PC-3 (cell line): ENCODE results near the gene TANC1. TPM values are rescaled to one million over a fixed set of nuclear protein-coding genes. Genes with fewer than 3 reads are reported as not detected.

Source experiments
- ATAC-seq: fragments of 200-7000 bp; cut with Tn5 transposase; 2 replicates; pipeline ENCODE4 v1.9.1; 2020; ENCODE audit warnings: mild to moderate bottlenecking, moderate library complexity
- BruUV-seq: library from RNA; stranded (reverse); fragments of 400-500 nt; replicated peaks from 2 replicates; lab custom pipeline; 2021; lab: Mats Ljungman, UMichigan
- CTCF ChIA-PET: fragments of 300-600 bp; sonication (Branson Sonifier 250); formaldehyde crosslinking; loops from one replicate; lab custom pipeline; 2022; ENCODE audit warnings: antibody characterized with exemption; lab: Charles Lee
- POLR2A ChIA-PET: fragments of 300-600 bp; sonication (Branson Sonifier 250); formaldehyde crosslinking; loops from one replicate; lab custom pipeline; 2022; ENCODE audit warnings: antibody characterized with exemption; ENCODE audit not compliant: unreplicated experiment; lab: Charles Lee
- DNase-seq: peaks from one replicate; pipeline ENCODE4 v3.0.0-alpha.2; 2015
- H2AFZ ChIP-seq: fragments of 300-600 bp; sonication (generic); 2 replicates; pipeline ENCODE4 v1.6.0; 2016; ENCODE audit warnings: antibody characterized with exemption, low read length
- H3F3A ChIP-seq: fragments of 300-600 bp; sonication (generic); one replicate; pipeline ENCODE4 v1.6.0; 2017; ENCODE audit warnings: antibody characterized with exemption, low read length, control low read depth, mild to moderate bottlenecking; ENCODE audit not compliant: unreplicated experiment
- H3K27ac ChIP-seq: fragments of 300-600 bp; sonication (generic); 2 replicates; pipeline ENCODE4 v1.5.1; 2016; ENCODE audit warnings: mild to moderate bottlenecking, low read length
- H3K27me3 ChIP-seq: fragments of 300-600 bp; sonication (generic); 2 replicates; pipeline ENCODE4 v1.6.1; 2016; ENCODE audit warnings: low read length, mixed read lengths
- H3K36me3 ChIP-seq: fragments of 300-600 bp; sonication (generic); 2 replicates; pipeline ENCODE4 v1.6.1; 2016; ENCODE audit warnings: low read depth, mixed run types, low read length, mixed read lengths
- H3K4me1 ChIP-seq: fragments of 300-600 bp; sonication (generic); 2 replicates; pipeline ENCODE4 v1.5.1; 2016; ENCODE audit warnings: low read length; ENCODE audit not compliant: insufficient read depth
- H3K4me2 ChIP-seq: fragments of 300-600 bp; sonication (generic); 2 replicates; pipeline ENCODE4 v1.6.0; 2016; ENCODE audit warnings: low read length
- H3K4me3 ChIP-seq: fragments of 300-600 bp; sonication (generic); 2 replicates; pipeline ENCODE4 v1.5.1; 2016; ENCODE audit warnings: mild to moderate bottlenecking, low read length, mixed read lengths
- H3K79me2 ChIP-seq: fragments of 300-600 bp; sonication (generic); 2 replicates; pipeline ENCODE4 v1.6.1; 2017; ENCODE audit warnings: low read length, mixed read lengths
- H3K9ac ChIP-seq: fragments of 300-600 bp; sonication (generic); 2 replicates; pipeline ENCODE4 v1.6.0; 2016; ENCODE audit warnings: mild to moderate bottlenecking, low read length
- H3K9me2 ChIP-seq: fragments of 300-600 bp; sonication (generic); replicated peaks from 2 replicates; pipeline ENCODE4 v1.6.1; 2016; ENCODE audit warnings: mixed run types, low read length, mixed read lengths
- H3K9me3 ChIP-seq: fragments of 300-600 bp; sonication (generic); 2 replicates; pipeline ENCODE4 v1.6.1; 2016; ENCODE audit warnings: low read length, mixed read lengths
- H4K20me1 ChIP-seq: fragments of 300-600 bp; sonication (generic); 2 replicates; pipeline ENCODE4 v1.6.1; 2016; ENCODE audit warnings: low read length, mixed read lengths
- CTCF ChIP-seq: fragments of 300-600 bp; sonication (generic); conservative IDR thresholded peaks from 2 replicates; pipeline ENCODE4 v1.5.1; 2017; ENCODE audit warnings: antibody characterized with exemption, low read depth, mild to moderate bottlenecking, low read length
- EZH2 ChIP-seq: fragments of 300-600 bp; sonication (generic); IDR thresholded peaks from one replicate; pipeline ENCODE4 v1.6.1; 2017; ENCODE audit warnings: antibody characterized with exemption, mild to moderate bottlenecking, low read length; ENCODE audit not compliant: unreplicated experiment
- EZH2phosphoT487 ChIP-seq: fragments of 300-600 bp; sonication (generic); IDR thresholded peaks from 2 replicates; pipeline ENCODE4 v1.6.1; 2018; ENCODE audit warnings: mild to moderate bottlenecking, antibody characterized with exemption, low read length, borderline replicate concordance
- intact Hi-C: fragments of 100-400 bp; cut with micrococcal nuclease; formaldehyde crosslinking; loops from 2 replicates; pipeline ENCODE4 v1.9.0; 2023
- total RNA-seq: library from RNA; depleted of rRNA; stranded (reverse); fragments of >200 nt; gene quantifications from 2 replicates; pipeline ENCODE4 v1.2.3, GENCODE V29; 2014

Gene TANC1
- total RNA-seq, 1 experiment from 2014 or later = 17.6 TPM

- no peak overlapping the region for H2AFZ ChIP-seq
- TF ChIP-seq EZH2 (no peak), CTCF (no peak), EZH2phosphoT487 (no peak)
- H3F3A ChIP-seq = no peaks in the 10 kb centered on the region
Observed at GRCh38 chr2:159145745-159146354, 177.4 kb downstream of the TANC1 start.

GRCh38 chr2:159146996-159147666 is 178.7 kb downstream of the TANC1 start:
- no peak overlapping the region for H3K9ac ChIP-seq
- no peaks in the 10 kb centered on the region for H3K9me3 ChIP-seq
- H3K27me3 ChIP-seq = no peaks in the 10 kb centered on the region
- no TSS peak for BruUV-seq
- DNase-seq (peak; percentile 10), ATAC-seq (no peak; the same call in 1 of the 2 replicates)
- H3K4me2 ChIP-seq = no peak overlapping the region
- H3K79me2 ChIP-seq = no peaks in the 10 kb centered on the region
- no peak overlapping the region for H3K4me3 ChIP-seq
- no peak overlapping the region for H2AFZ ChIP-seq
- ChIA-PET CTCF (no interaction called here), POLR2A (no interaction called here)
- H3K36me3 ChIP-seq = peaks cover 3% of the 10 kb centered on the region
- no peak overlapping the region for H3K27ac ChIP-seq
- peaks cover 7% of the 10 kb centered on the region; the same call in 1 of the 2 replicates for H3K4me1 ChIP-seq
- no peaks in the 10 kb centered on the region for H3K9me2 ChIP-seq
- no peaks in the 10 kb centered on the region for H4K20me1 ChIP-seq
- TF ChIP-seq EZH2phosphoT487 = no peak
- TF ChIP-seq EZH2 = no peak
- no peak for TF ChIP-seq CTCF
- intact Hi-C loops = no loop called here
- no peaks in the 10 kb centered on the region for H3F3A ChIP-seq

More at GRCh38 chr2:159145745-159146354, 177.4 kb downstream of the TANC1 start:
- peaks cover 7% of the 10 kb centered on the region; the same call in 1 of the 2 replicates for H3K4me1 ChIP-seq
- ATAC-seq = no peak
- H3K36me3 ChIP-seq = peaks cover 3% of the 10 kb centered on the region
- H3K9me2 ChIP-seq = no peaks in the 10 kb centered on the region
- POLR2A ChIA-PET = no interaction called here
- H3K27me3 ChIP-seq = no peaks in the 10 kb centered on the region
- intact Hi-C loops = no loop called here
- no peak for DNase-seq
- CTCF ChIA-PET = no interaction called here
- no peak overlapping the region for H3K9ac ChIP-seq
- no peak overlapping the region for H3K27ac ChIP-seq
- no peaks in the 10 kb centered on the region for H3K9me3 ChIP-seq
- H3K4me2 ChIP-seq = no peak overlapping the region
- no TSS peak for BruUV-seq
- no peak overlapping the region for H3K4me3 ChIP-seq
- H3K79me2 ChIP-seq = no peaks in the 10 kb centered on the region
- no peaks in the 10 kb centered on the region for H4K20me1 ChIP-seq

- intact Hi-C loops = no loop called here
- CTCF ChIA-PET = no interaction called here
- Histone ChIP-seq H4K20me1 (no peaks in the 10 kb centered on the region), H3K27ac (no peak overlapping the region), H3K4me2 (no peak overlapping the region), H3K9ac (no peak overlapping the region), H3K9me3 (no peaks in the 10 kb centered on the region), H3F3A (no peaks in the 10 kb centered on the region), H2AFZ (no peak overlapping the region), H3K36me3 (peaks cover 4% of the 10 kb centered on the region), H3K27me3 (no peaks in the 10 kb centered on the region), H3K79me2 (no peaks in the 10 kb centered on the region), H3K4me3 (no peak overlapping the region), H3K9me2 (no peaks in the 10 kb centered on the region), H3K4me1 (peaks cover 7% of the 10 kb centered on the region; the same call in 1 of the 2 replicates)
- DNase-seq (no peak), ATAC-seq (no peak)
- POLR2A ChIA-PET = no interaction called here
- no peak for TF ChIP-seq CTCF
- TF ChIP-seq EZH2 = no peak
- TF ChIP-seq EZH2phosphoT487 = no peak
- BruUV-seq = no TSS peak
Observed at GRCh38 chr2:159147690-159148089, 179.2 kb downstream of the TANC1 start.
